Measurements from ENCODE around the gene PNMA8C.

- no peak for TF ChIP-seq POLR2A (IDR thresholded peaks at IDR 0.05)
- TF ChIP-seq, protein P1, sequence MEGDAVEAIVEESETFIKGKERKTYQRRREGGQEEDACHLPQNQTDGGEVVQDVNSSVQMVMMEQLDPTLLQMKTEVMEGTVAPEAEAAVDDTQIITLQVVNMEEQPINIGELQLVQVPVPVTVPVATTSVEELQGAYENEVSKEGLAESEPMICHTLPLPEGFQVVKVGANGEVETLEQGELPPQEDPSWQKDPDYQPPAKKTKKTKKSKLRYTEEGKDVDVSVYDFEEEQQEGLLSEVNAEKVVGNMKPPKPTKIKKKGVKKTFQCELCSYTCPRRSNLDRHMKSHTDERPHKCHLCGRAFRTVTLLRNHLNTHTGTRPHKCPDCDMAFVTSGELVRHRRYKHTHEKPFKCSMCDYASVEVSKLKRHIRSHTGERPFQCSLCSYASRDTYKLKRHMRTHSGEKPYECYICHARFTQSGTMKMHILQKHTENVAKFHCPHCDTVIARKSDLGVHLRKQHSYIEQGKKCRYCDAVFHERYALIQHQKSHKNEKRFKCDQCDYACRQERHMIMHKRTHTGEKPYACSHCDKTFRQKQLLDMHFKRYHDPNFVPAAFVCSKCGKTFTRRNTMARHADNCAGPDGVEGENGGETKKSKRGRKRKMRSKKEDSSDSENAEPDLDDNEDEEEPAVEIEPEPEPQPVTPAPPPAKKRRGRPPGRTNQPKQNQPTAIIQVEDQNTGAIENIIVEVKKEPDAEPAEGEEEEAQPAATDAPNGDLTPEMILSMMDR (IDR thresholded peaks at IDR 0.05) = peak in 1 of 3 donors; percentile 21
Measured at GRCh38 chr19:46404753-46405468, 23.8 kb downstream of the PNMA8C start.

Data from breast epithelium (tissue), 3 donors.